Measurements from ENCODE around the gene ACOT13. TPM values are rescaled to one million over a fixed set of nuclear protein-coding genes. Genes with fewer than 3 reads are reported as not detected.

Gene ACOT13
- total RNA-seq, 1 experiment from 2014 or later = 79.2 TPM

- H3K27me3 ChIP-seq (ENCODE audit: insufficient read depth, low read depth) = no peaks in the 10 kb centered on the region
- DNase-seq = no peak
- H3K4me3 ChIP-seq = no peak overlapping the region
- intact Hi-C loops (cut with micrococcal nuclease; ENCODE audit: unreplicated experiment) = no loop called here
- 0 out of 2 replicates have a peak, but pooled peaks cover 4% of the 10 kb centered on the region for H3K36me3 ChIP-seq (ENCODE audit: low read depth)
- POLR2A ChIA-PET (ENCODE audit: unreplicated experiment) = no interaction called here
- CTCF ChIA-PET = interaction anchor here (0.6 kb wide), 1 partner anchor 223 kb away, joined by 4 read pairs; no protein-coding TSS in a partner anchor
- no peak overlapping the region for H3K27ac ChIP-seq
- TF ChIP-seq EZH2 (IDR thresholded peaks at IDR 0.05; ENCODE audit: low read depth) = no peak
- no peak for TF ChIP-seq CTCF (conservative IDR thresholded peaks at IDR 0.05)
- H3F3A ChIP-seq (ENCODE audit: insufficient read depth, low read depth) = no peaks in the 10 kb centered on the region
- H3K4me1 ChIP-seq (replicated peaks; ENCODE audit: insufficient read depth) = peaks cover 11% of the 10 kb centered on the region
- H3K4me2 ChIP-seq = no peak overlapping the region
- H2AFZ ChIP-seq = no peak overlapping the region
- no peaks in the 10 kb centered on the region for H3K9me3 ChIP-seq (ENCODE audit: insufficient read depth, low read depth)
- no peaks in the 10 kb centered on the region for H3K79me2 ChIP-seq (ENCODE audit: low read depth)
- no TSS peak for BruUV-seq (replicated peaks)
- H3K9me2 ChIP-seq (ENCODE audit: insufficient read depth) = peaks cover 5% of the 10 kb centered on the region; the same call in 1 of the 2 replicates
- H4K20me1 ChIP-seq (ENCODE audit: insufficient read depth) = no peaks in the 10 kb centered on the region
Measured at GRCh38 chr6:24683297-24684296, 16.7 kb downstream of the ACOT13 start.

DNA sequence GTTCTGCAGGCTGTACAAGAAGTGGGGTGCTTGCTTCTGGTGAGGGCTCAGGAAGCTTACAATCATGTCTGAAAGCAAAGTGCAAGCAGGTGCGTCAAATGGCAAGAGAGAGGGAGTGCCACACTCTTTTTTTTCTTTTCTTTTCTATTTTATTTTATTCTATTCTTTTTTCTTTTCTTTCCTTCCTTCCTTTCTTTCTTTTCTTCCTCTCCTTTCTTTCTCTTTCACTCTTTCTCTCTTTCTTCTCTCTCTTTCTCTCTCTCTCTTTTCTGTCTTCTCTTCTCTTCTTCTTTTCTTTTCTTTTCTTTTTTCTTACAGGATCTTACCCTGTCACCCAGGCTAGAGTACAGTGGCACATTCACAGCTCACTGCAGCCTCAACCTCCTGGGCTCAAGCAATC is 19.5 kb downstream of the ACOT13 start:
- intact Hi-C loops (cut with micrococcal nuclease; ENCODE audit: unreplicated experiment) = no loop called here
- Histone ChIP-seq H4K20me1 (ENCODE audit: insufficient read depth) (no peaks in the 10 kb centered on the region), H3K4me2 (no peak overlapping the region; the same call in 1 of the 2 replicates), H2AFZ (no peak overlapping the region), H3K4me1 (replicated peaks; ENCODE audit: insufficient read depth) (peaks cover 11% of the 10 kb centered on the region), H3K36me3 (ENCODE audit: low read depth) (0 out of 2 replicates have a peak, but pooled peaks cover 4% of the 10 kb centered on the region), H3K9me2 (ENCODE audit: insufficient read depth) (peaks cover 5% of the 10 kb centered on the region; the same call in 1 of the 2 replicates), H3K27ac (peak overlapping the region; percentile 23; the same call in 1 of the 2 replicates), H3K27me3 (ENCODE audit: insufficient read depth, low read depth) (no peaks in the 10 kb centered on the region), H3K9me3 (ENCODE audit: insufficient read depth, low read depth) (no peaks in the 10 kb centered on the region), H3F3A (ENCODE audit: insufficient read depth, low read depth) (no peaks in the 10 kb centered on the region), H3K79me2 (ENCODE audit: low read depth) (no peaks in the 10 kb centered on the region), H3K4me3 (no peak overlapping the region)
- ChIA-PET POLR2A (ENCODE audit: unreplicated experiment) (no interaction called here), CTCF (no interaction called here)
- BruUV-seq (replicated peaks) = no TSS peak
- TF ChIP-seq CTCF (conservative IDR thresholded peaks at IDR 0.05) = no peak
- TF ChIP-seq EZH2 (IDR thresholded peaks at IDR 0.05; ENCODE audit: low read depth) = no peak
- no peak for DNase-seq

DNA sequence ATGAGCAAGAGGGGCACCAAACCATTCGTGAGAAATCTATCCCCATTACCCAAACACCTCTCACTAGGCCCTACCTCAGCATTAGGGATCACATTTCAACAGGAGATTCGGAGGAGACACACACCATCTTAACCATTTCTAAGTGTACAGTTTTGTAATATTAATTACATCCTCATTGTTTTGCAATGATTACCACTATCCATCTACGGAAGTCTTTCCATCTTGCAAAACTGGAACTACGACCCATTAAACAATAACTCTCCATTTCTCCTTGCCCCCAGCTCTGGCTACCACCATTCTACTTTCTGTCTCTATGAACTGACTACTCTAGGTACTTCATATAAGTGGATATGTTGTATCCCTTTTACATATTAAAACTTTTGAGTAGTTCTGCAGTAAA is 20.1 kb downstream of the ACOT13 start:
- H3K4me3 ChIP-seq = no peak overlapping the region
- CTCF ChIA-PET = no interaction called here
- no peak overlapping the region; the same call in 1 of the 2 replicates for H3K4me2 ChIP-seq
- no peaks in the 10 kb centered on the region for H3K79me2 ChIP-seq (ENCODE audit: low read depth)
- no peaks in the 10 kb centered on the region for H3F3A ChIP-seq (ENCODE audit: insufficient read depth, low read depth)
- intact Hi-C loops (cut with micrococcal nuclease; ENCODE audit: unreplicated experiment) = no loop called here
- H4K20me1 ChIP-seq (ENCODE audit: insufficient read depth) = no peaks in the 10 kb centered on the region
- no peaks in the 10 kb centered on the region for H3K9me3 ChIP-seq (ENCODE audit: insufficient read depth, low read depth)
- POLR2A ChIA-PET (ENCODE audit: unreplicated experiment) = no interaction called here
- peaks cover 5% of the 10 kb centered on the region; the same call in 1 of the 2 replicates for H3K9me2 ChIP-seq (ENCODE audit: insufficient read depth)
- H3K4me1 ChIP-seq (replicated peaks; ENCODE audit: insufficient read depth) = peaks cover 11% of the 10 kb centered on the region
- H2AFZ ChIP-seq = no peak overlapping the region
- no peak for DNase-seq
- BruUV-seq (replicated peaks) = no TSS peak
- H3K27me3 ChIP-seq (ENCODE audit: insufficient read depth, low read depth) = no peaks in the 10 kb centered on the region
- peak overlapping the region; percentile 23; the same call in 1 of the 2 replicates for H3K27ac ChIP-seq
- TF ChIP-seq CTCF (conservative IDR thresholded peaks at IDR 0.05) (no peak), EZH2 (IDR thresholded peaks at IDR 0.05; ENCODE audit: low read depth) (no peak)
- 0 out of 2 replicates have a peak, but pooled peaks cover 4% of the 10 kb centered on the region for H3K36me3 ChIP-seq (ENCODE audit: low read depth)
